ENCODE measurements around the gene ABHD11.
"Not testable (repeated sequence)": the region's sequence is repeated elsewhere in the genome, so short reads cannot be mapped to it uniquely, and the experiment has no call there.

Gene ABHD11, protein sequence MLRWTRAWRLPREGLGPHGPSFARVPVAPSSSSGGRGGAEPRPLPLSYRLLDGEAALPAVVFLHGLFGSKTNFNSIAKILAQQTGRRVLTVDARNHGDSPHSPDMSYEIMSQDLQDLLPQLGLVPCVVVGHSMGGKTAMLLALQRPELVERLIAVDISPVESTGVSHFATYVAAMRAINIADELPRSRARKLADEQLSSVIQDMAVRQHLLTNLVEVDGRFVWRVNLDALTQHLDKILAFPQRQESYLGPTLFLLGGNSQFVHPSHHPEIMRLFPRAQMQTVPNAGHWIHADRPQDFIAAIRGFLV

DNA sequence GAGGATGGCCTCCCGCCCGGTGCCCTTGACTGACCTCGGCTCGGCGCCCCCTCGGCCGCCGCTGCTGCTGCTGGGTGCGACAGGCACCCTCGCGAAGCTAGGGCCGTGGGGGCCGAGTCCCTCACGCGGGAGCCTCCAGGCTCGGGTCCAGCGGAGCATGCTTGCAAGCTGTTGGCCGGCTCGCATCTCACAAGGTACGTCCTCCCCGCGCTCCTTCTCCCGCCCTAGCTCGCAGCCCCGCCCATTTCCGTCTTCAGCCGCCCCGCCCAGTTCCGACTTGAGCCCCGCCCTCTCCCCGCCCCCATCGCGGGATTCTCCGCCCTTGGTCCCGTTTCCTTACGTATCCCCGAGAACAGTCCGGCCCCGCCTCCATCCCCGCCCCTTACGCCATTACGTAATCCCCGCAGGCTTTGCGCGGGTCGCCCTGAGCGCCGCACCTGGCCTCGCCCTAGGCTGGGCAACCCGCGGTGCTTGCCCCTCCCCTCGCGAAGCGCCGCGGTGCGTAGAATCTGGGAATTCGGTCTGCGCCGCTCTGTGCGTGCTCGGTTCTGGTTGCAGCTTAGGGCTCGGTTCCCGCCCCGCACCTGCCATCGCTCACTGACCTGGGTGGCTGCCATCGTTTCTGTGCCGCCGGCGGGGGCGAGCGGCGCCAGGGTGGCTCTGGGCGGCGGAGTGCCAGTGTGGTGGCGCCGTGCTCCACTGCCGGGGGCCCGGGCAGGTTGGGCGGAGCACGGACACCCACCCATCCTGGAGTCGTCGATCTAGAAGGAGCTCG lies at the start of gene ABHD11:
ABHD11 (minus strand) TSS at position 191 of the 775 bp plus-strand sequence; CDS start at position 159, 32 bp downstream.
- no peaks in the 10 kb centered on the region for H3K9me3 Mint-ChIP-seq
- DNase-seq (peak; percentile 99), ATAC-seq (peak; percentile 88)
- no peaks in the 10 kb centered on the region for H3K36me3 Mint-ChIP-seq (ENCODE audit: low read depth)
- H3K4me3 Mint-ChIP-seq, result peak within 1 kb of the TSS; percentile 89
- H3K27ac Mint-ChIP-seq, result peak within 1 kb of the TSS; percentile 90
- H3K27me3 Mint-ChIP-seq, result no peaks in the 10 kb centered on the region
- H3K4me1 Mint-ChIP-seq, result peaks cover 11% of the 10 kb centered on the region

DNA sequence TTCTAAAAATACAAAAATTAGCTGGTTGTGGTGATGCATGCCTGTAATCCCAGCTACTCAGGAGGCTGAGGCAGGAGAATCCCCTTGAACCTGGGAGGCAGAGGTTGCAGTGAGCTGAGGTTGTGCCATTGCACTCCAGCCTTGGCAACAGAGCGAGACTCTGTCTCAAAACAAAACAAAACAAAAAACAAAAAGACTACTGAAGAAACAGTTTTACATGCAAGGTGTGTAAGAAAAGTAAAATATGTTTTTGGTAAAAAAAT lies 49.1 kb upstream of the ABHD11 start:
- not testable (repeated sequence) for H3K9me3 Mint-ChIP-seq; H3K27me3 Mint-ChIP-seq; H3K4me1 Mint-ChIP-seq; ATAC-seq; H3K4me3 Mint-ChIP-seq; H3K27ac Mint-ChIP-seq; DNase-seq; H3K36me3 Mint-ChIP-seq (ENCODE audit: low read depth)

DNA sequence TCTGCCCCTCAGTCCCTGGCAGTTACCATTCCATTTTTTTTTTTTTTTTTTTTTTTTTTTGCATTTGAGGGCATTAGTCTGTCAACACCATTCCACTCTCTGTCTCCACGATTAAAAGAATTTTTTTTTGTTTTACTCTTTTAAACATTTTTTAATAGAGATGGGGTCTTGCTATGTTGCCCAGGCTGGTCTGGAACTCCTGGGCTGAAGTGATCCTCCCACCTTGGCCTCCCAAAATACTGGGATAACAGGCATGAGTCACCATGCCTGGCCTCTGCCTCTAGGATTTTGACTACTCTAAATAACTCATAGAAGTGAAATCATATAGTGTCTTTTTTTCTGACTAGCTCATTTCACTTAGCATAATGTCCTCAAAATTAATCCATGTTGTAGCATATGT lies 48.0 kb upstream of the ABHD11 start:
- no peak for DNase-seq
- Mint-ChIP-seq H3K4me1 (no peaks in the 10 kb centered on the region), H3K36me3 (ENCODE audit: low read depth) (no peaks in the 10 kb centered on the region), H3K27ac (no peak overlapping the region), H3K9me3 (peaks cover 3% of the 10 kb centered on the region), H3K27me3 (peaks cover 3% of the 10 kb centered on the region), H3K4me3 (no peak overlapping the region)
- ATAC-seq, result no peak

DNA sequence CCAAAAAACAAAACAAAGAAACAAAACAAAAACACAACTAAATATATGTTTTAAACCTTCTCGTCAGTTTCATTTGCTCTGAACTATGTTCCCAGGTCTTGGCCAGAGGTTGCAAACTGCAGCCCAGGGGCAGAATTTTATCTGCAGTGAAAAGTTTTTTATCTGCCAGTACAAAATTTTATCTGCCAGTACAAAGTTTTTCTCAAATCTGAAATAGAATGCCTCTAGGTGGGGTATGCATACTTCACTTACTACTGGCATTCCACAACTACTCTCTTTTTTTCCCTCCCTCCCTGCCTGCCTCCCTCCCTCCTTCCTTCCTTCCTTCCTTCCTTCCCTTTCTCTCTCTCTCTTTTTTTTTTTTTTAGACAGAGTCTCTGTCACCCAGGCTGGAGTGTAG lies 40.9 kb upstream of the ABHD11 start:
- no peaks in the 10 kb centered on the region for H3K4me1 Mint-ChIP-seq
- no peak overlapping the region for H3K4me3 Mint-ChIP-seq
- peaks cover 2% of the 10 kb centered on the region for H3K27me3 Mint-ChIP-seq
- DNase-seq (no peak), ATAC-seq (no peak)
- H3K9me3 Mint-ChIP-seq, result peaks cover 4% of the 10 kb centered on the region
- no peaks in the 10 kb centered on the region for H3K36me3 Mint-ChIP-seq (ENCODE audit: low read depth)
- H3K27ac Mint-ChIP-seq, result no peak overlapping the region

DNA sequence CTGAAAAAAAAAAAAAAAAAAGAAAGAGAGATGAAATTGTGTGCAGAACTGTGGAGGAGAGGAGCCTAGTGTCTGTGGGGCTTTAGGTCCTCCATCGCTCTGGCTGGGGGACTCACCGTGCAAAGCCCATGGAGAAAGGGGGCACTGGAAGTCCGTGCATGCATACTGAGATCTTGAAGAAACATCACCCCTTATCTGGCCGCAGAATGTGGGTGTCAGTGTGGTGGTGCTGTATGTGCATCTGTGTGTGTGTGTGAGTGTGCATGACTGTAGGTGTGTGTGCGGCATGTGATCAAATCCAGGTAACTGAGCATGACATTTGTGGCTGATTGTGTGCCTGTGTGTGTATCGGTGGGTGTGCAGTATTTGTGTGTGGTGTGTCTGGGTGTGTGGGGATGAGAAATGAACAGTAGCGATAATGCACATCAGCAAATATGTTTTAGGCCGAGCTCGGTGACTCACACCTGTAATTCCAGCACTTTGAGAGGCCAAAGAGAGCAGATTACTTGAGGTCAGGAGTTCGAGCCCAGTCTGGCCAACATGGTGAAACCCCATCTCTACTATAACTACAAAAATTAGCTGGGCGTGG lies 40.3 kb upstream of the ABHD11 start:
- no peaks in the 10 kb centered on the region for H3K4me1 Mint-ChIP-seq

DNA sequence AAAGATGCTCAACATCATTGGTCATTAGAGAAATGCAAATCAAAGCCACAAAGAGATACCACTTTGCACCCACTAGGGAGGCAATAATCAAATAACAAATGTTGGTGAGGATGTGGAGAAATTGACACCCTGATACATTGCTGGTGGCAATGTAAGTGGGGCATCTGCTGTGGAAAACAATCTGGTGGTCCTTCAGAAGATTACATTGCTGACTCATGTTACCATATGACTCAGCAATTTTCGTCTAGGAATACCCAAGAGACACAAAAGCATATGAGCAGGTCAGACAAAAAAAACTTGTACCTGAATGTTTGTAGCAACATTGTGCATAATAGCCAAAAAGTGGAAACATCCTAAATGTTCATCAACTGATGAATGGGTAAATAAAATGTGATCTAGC lies 36.3 kb upstream of the ABHD11 start:
- peaks cover 4% of the 10 kb centered on the region for H3K4me1 Mint-ChIP-seq
- H3K4me3 Mint-ChIP-seq, result no peak overlapping the region
- DNase-seq, result no peak
- H3K36me3 Mint-ChIP-seq (ENCODE audit: low read depth), result no peaks in the 10 kb centered on the region
- no peaks in the 10 kb centered on the region for H3K9me3 Mint-ChIP-seq
- peaks cover 25% of the 10 kb centered on the region for H3K27me3 Mint-ChIP-seq
- no peak for ATAC-seq
- no peak overlapping the region for H3K27ac Mint-ChIP-seq

More for the DNA sequence above, 40.3 kb upstream of the ABHD11 start:
- H3K27ac Mint-ChIP-seq, result no peak overlapping the region
- no peak for ATAC-seq
- H3K27me3 Mint-ChIP-seq, result peaks cover 2% of the 10 kb centered on the region
- DNase-seq, result no peak
- no peaks in the 10 kb centered on the region for H3K36me3 Mint-ChIP-seq (ENCODE audit: low read depth)
- no peak overlapping the region for H3K4me3 Mint-ChIP-seq
- H3K9me3 Mint-ChIP-seq, result peaks cover 4% of the 10 kb centered on the region

DNA sequence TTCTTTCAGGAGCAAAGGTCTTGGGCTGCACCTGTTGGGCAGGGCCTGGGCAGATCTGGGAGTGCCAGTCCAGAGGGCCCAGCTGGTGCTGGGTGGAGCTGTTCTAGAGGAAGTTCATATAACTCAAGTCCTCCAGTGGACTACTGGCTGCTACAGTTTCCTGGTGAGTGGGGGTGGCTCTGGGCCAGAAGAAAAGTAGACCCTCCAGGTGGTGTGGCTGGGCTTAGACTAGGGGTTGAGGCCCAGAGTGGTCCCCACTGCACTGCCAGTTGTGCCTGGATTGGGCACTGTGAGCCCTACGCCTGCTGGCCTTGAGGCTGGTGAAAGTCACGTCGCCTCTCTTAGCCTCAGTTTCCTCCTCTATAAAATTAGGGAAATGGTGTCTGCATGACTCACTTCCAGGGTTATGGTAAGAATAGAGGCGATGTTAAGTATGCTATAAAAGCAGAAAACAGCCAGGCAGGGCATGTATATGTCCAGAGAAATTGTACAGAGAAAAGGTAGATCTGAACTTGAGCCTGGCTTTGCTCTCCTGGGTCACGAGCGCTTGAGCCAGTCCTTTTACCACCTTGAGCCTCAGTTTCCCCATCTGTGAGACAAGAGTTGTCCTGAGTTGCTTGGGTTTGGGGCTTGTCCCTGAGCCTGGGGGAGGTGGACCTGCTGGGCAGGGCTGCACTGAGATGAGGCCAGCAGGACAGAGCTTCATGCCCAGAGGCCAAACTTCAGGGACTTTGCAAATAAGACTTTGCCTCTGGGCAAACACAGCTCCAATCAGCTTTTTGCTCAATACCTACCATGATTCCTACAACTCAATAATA lies 35.3 kb upstream of the ABHD11 start:
- DNase-seq (no peak), ATAC-seq (no peak)
- Mint-ChIP-seq H3K27ac (no peak overlapping the region), H3K4me3 (no peak overlapping the region), H3K27me3 (peaks cover 32% of the 10 kb centered on the region), H3K9me3 (no peaks in the 10 kb centered on the region), H3K36me3 (ENCODE audit: low read depth) (no peaks in the 10 kb centered on the region), H3K4me1 (peaks cover 4% of the 10 kb centered on the region)

DNA sequence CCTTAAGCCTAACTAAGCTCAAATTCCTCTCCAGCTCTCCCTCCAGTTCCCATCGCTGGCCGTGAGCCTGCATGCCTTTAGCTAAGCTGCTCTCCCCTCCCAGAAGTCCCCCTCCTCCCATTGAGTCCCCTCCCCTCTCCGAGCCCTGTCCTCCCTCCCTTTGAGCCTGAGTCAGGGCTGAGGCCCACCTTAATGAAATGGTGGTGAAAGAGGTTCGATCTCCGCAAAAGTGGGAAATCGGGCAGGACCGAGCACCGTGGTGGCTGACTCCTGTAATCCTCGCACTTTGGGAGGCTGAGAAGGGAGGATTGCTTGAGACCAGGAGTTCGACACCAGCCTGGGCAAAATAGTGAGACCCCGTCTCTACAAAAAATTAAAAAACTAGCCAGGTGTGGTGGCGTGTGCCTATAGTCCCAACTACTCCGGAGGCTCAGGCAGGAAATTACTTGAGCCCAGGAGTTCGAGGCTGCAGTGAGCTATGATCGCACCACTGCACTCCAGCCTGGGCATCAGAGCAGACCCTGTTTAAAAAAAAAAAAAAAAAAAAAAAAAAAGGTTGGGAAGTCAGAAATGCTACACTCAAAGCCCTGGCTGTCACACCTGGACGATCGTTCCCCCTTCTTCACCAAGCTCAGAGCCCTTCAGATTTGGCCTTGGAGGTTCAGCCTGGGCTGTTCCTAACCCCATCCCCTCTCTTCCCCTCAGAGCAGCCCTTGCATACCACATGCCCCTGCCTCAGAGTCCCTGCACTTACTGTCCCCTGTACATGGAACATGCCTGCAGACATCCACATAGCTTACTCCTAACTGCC lies 32.5 kb upstream of the ABHD11 start:
- Mint-ChIP-seq H3K27ac (no peak overlapping the region), H3K9me3 (no peaks in the 10 kb centered on the region), H3K4me1 (peaks cover 4% of the 10 kb centered on the region), H3K4me3 (peak overlapping the region; percentile 21), H3K36me3 (ENCODE audit: low read depth) (no peaks in the 10 kb centered on the region), H3K27me3 (peaks cover 52% of the 10 kb centered on the region)
- DNase-seq, result no peak
- no peak for ATAC-seq

DNA sequence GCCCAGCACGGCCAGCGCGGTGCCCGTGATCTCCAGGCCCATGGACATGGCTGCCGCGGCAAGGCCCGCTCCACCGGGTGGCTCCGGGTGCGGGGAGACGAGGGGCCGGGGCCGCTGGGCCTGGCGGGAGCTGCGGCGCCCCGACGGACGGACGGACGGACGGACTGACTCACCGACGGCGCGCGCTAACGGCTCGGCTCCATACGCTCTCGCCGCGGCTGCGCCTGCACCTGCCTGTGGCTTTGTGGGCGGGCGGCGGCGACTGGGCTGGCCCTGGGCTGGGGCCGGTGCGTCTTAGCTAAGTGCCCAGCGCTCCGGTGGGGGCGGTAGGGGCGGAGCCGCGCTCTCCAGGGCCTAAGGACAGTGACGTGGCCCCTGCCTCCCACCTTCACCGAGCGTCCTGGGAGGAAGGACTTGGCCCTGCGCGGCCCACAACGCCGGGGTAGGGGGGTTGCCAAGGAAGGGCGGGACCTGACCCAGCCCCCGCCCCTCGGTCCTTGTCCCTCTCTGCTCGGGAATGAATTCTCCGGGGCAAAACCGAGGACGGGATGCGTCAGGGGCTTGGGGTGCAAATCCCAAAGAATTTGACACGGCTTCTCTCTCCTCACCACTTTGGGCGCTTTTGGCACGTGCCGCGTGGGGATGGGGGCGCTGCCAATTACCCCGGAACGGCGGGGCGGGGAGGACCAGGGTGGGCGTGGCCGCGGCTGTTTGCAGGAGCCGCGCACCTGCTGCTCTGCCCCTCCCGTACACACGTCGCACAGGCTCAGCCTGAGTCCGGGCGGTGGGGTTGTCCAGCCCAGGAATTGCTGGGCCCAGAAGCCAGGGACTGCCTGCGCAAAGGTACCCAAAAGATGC lies 31.6 kb upstream of the ABHD11 start, which contains the start of gene CLDN3:
CLDN3 (minus strand) TSS at position 269 of the 858 bp plus-strand sequence; CDS start at position 48, 221 bp downstream.
- no peaks in the 10 kb centered on the region for H3K9me3 Mint-ChIP-seq
- peak within 1 kb of the TSS; percentile 21 for H3K4me3 Mint-ChIP-seq
- peak; percentile 29 for ATAC-seq
- H3K4me1 Mint-ChIP-seq, result peaks cover 4% of the 10 kb centered on the region
- H3K27me3 Mint-ChIP-seq, result peaks cover 52% of the 10 kb centered on the region
- no peaks in the 10 kb centered on the region for H3K36me3 Mint-ChIP-seq (ENCODE audit: low read depth)
- H3K27ac Mint-ChIP-seq, result no peak within 1 kb of the TSS
- peak; percentile 24 for DNase-seq

DNA sequence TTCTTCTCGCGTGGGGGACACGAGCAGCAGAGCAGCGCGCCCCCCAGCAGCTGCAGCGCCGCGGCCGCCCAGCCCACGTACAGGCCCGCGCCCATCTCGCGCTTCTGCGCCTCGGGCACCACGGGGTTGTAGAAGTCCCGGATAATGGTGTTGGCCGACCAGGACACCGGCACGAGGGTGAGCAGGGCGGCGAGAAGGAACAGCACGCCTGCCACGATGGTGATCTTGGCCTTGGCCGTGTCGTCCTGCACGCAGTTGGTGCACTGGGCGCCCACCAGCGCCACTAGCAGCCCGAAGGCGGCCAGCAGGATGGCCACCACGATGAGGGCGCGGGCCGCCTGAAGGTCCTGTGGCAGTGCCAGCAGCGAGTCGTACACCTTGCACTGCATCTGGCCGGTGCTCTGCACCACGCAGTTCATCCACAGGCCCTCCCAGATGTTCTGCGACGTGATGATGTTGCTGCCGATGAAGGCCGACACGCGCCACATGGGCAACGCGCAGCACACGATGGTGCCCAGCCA lies 30.9 kb upstream of the ABHD11 start:
- Mint-ChIP-seq H3K4me3 (no peak overlapping the region), H3K4me1 (peaks cover 4% of the 10 kb centered on the region), H3K9me3 (no peaks in the 10 kb centered on the region), H3K36me3 (ENCODE audit: low read depth) (no peaks in the 10 kb centered on the region), H3K27me3 (peaks cover 50% of the 10 kb centered on the region), H3K27ac (no peak overlapping the region)
- DNase-seq (no peak), ATAC-seq (no peak)

DNA sequence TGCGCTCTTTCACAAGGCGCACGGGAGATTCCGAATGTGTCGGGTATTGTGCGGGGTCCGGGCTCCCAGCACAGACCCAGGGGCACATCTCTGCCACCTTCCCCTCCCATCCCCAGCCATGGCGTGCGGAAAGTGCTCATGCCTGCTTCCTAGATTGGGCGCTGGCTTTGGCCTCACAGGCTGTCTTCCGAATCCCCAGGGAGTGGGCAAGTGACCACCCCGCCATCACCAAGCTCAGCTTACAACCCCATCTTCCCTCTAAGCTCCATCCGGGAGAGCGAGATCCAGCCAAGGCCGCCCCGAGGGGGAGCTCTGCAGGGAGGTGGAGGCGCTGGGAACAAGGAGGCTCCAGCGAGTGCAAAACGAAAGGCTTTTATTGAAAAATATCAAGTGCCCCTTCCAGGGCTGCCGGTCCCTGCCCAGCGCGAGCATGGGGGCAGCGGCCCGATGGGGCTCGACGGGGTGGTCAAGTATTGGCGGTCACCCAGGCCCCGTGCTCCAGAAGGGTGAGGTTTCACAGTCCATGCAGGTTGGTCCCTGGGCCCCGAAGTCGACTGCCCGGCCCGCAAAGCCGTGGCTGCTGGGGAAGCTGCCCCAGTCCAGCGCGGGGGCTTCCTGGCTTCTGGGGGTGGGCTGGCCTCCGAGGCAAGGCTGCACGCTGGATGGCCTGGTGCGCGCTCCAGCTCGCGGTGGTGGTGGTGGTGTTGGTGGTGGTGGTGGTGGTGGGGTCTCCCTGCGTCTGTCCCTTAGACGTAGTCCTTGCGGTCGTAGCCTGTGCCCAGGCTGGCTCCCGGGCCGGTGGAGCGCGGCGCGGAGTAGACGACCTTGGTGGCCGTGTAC lies 30.3 kb upstream of the ABHD11 start:
- Mint-ChIP-seq H3K9me3 (no peaks in the 10 kb centered on the region), H3K4me3 (no peak overlapping the region), H3K27ac (no peak overlapping the region), H3K4me1 (peaks cover 4% of the 10 kb centered on the region), H3K27me3 (peaks cover 50% of the 10 kb centered on the region), H3K36me3 (ENCODE audit: low read depth) (no peaks in the 10 kb centered on the region)
- peak; percentile 5 for ATAC-seq
- DNase-seq, result no peak

DNA sequence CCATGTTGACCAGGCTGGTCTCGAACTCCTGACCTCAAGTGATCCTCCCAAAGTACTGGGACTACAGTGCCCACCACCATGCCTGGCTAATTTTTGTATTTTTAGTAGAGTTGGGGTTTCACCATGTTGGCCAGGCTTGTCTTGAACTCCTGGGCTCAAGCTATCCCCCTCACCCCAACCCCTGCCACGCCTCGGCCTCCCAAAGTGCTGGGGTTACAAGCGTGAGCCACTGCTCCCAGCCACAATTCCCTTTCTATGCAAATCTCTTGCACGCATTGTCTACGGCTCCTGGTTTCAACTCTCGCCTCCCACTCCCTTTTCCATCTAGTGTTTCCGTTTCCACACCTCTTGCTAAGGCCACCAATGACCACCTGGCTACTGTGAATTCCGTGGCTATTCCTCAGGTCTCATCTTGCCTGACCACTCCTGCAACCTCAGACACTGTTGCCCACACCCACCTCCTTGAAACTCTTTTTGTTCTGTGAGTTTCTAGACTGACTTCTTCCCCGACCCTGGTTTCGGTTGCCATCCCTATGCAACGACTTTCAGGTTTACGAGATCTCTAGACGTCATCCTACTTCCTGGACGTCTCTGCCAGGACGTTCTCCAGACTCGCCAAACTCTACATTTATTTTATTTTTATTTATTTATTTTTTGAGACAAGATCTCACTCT lies 28.1 kb upstream of the ABHD11 start:
- peaks cover 40% of the 10 kb centered on the region for H3K27me3 Mint-ChIP-seq
- H3K4me1 Mint-ChIP-seq, result peaks cover 4% of the 10 kb centered on the region
- H3K36me3 Mint-ChIP-seq (ENCODE audit: low read depth), result no peaks in the 10 kb centered on the region
- ATAC-seq (no peak), DNase-seq (no peak)
- H3K9me3 Mint-ChIP-seq, result no peaks in the 10 kb centered on the region
- no peak overlapping the region for H3K27ac Mint-ChIP-seq
- no peak overlapping the region for H3K4me3 Mint-ChIP-seq
